ENCODE measurements around the gene USP5.

- no peak for TF ChIP-seq GATA3 (IDR thresholded peaks at IDR 0.05; ENCODE audit: low read depth, low read length)
- no peak for TF ChIP-seq GATA2 (IDR thresholded peaks at IDR 0.05; ENCODE audit: low read depth, low read length)
Observed at GRCh38 chr12:6846316-6846869, 5.6 kb upstream of the USP5 start.
